Effector memory CD8-positive, alpha-beta T cell (primary cell): ENCODE results near the gene SKIC8.
"Not testable (repeated sequence)": the region's sequence is repeated elsewhere in the genome, so short reads cannot be mapped to it uniquely, and the experiment has no call there.

Experiments used
- ATAC-seq: fragments of 150-1000 bp; cut with Tn5 transposase; replicated peaks from 2 replicates; pipeline ENCODE4 v1.10.0; 2021; ENCODE audit warnings: mild to moderate bottlenecking, moderate library complexity
- DNase-seq, 3 experiments: peaks; one replicate each; pipeline ENCODE4 v3.0.0; 2021
- H3K27ac Mint-ChIP-seq, 2 donors: one replicate each; pipeline ENCODE4 v1.8.0; 2022; ENCODE audit warnings: mild to moderate bottlenecking in 2 of 2, mixed read lengths in 2 of 2, moderate library complexity in 2 of 2
- H3K27me3 Mint-ChIP-seq, 2 donors: one replicate each; pipeline ENCODE4 v1.8.0; 2022; ENCODE audit warnings: mixed read lengths in 2 of 2
- H3K36me3 Mint-ChIP-seq: one replicate; pipeline ENCODE4 v1.8.0; 2022; ENCODE audit warnings: mild to moderate bottlenecking, moderate library complexity, mixed read lengths; ENCODE audit not compliant: insufficient read depth
- H3K4me1 Mint-ChIP-seq, 2 donors: one replicate each; pipeline ENCODE4 v1.8.0; 2022; ENCODE audit warnings: low read depth in 2 of 2, mixed read lengths in 2 of 2
- H3K4me3 Mint-ChIP-seq, 2 donors: one replicate each; pipeline ENCODE4 v1.8.0; 2022; ENCODE audit warnings: mild to moderate bottlenecking in 2 of 2, mixed read lengths in 2 of 2, moderate library complexity in 2 of 2
- H3K9me3 Mint-ChIP-seq, 2 donors: one replicate each; pipeline ENCODE4 v1.8.0; 2022; ENCODE audit warnings: mixed read lengths in 2 of 2

Gene SKIC8

GRCh38 chr15:78245976-78246620 is 53.3 kb downstream of the SKIC8 start:
- not testable (repeated sequence) for DNase-seq, H3K27ac Mint-ChIP-seq, H3K4me1 Mint-ChIP-seq, H3K36me3 Mint-ChIP-seq, H3K9me3 Mint-ChIP-seq, H3K4me3 Mint-ChIP-seq, H3K27me3 Mint-ChIP-seq, ATAC-seq

GRCh38 chr15:78245392-78245791 is 54.0 kb downstream of the SKIC8 start:
- not testable (repeated sequence) for ATAC-seq, H3K9me3 Mint-ChIP-seq, H3K36me3 Mint-ChIP-seq, H3K4me1 Mint-ChIP-seq, H3K27me3 Mint-ChIP-seq, DNase-seq, H3K27ac Mint-ChIP-seq, H3K4me3 Mint-ChIP-seq

GRCh38 chr15:78244893-78245292 is 54.5 kb downstream of the SKIC8 start:
- Mint-ChIP-seq H3K36me3 (no peaks in the 10 kb centered on the region), H3K4me1 (peaks cover 0 to 3% of the 10 kb centered on the region in 2 donors), H3K9me3 (no peaks in the 10 kb centered on the region), H3K27me3 (no peaks in the 10 kb centered on the region), H3K27ac (no peak overlapping the region), H3K4me3 (no peak overlapping the region)
- DNase-seq (no peak), ATAC-seq (no peak)

GRCh38 chr15:78244101-78244500 is 55.3 kb downstream of the SKIC8 start:
- no peak for DNase-seq
- Mint-ChIP-seq H3K9me3 (no peaks in the 10 kb centered on the region), H3K27me3 (no peaks in the 10 kb centered on the region), H3K36me3 (no peaks in the 10 kb centered on the region), H3K4me3 (no peak overlapping the region), H3K27ac (no peak overlapping the region), H3K4me1 (peaks cover 0 to 3% of the 10 kb centered on the region in 2 donors)
- no peak for ATAC-seq

GRCh38 chr15:78243491-78243941 is 55.9 kb downstream of the SKIC8 start:
- no peak for DNase-seq
- H3K27me3 Mint-ChIP-seq: no peaks in the 10 kb centered on the region
- no peak overlapping the region for H3K27ac Mint-ChIP-seq
- no peak overlapping the region for H3K4me3 Mint-ChIP-seq
- ATAC-seq: no peak
- peaks cover 0 to 3% of the 10 kb centered on the region in 2 donors for H3K4me1 Mint-ChIP-seq
- no peaks in the 10 kb centered on the region for H3K36me3 Mint-ChIP-seq
- no peaks in the 10 kb centered on the region for H3K9me3 Mint-ChIP-seq

- Mint-ChIP-seq H3K36me3 (no peaks in the 10 kb centered on the region), H3K27ac (no peak overlapping the region), H3K27me3 (no peaks in the 10 kb centered on the region), H3K4me1 (peaks cover 0 to 3% of the 10 kb centered on the region in 2 donors), H3K4me3 (no peak overlapping the region), H3K9me3 (no peaks in the 10 kb centered on the region)
- ATAC-seq (no peak), DNase-seq (no peak)
These were observed 56.4 kb downstream of the SKIC8 start for GRCh38 chr15:78243058-78243457.

GRCh38 chr15:78242128-78242527 is 57.3 kb downstream of the SKIC8 start:
- peak in 1 of 3 experiments; percentile 15 for DNase-seq

GRCh38 chr15:78241017-78241416 is 58.4 kb downstream of the SKIC8 start:
- H3K9me3 Mint-ChIP-seq: no peaks in the 10 kb centered on the region
- no peak overlapping the region for H3K27ac Mint-ChIP-seq

More at GRCh38 chr15:78242128-78242527, 57.3 kb downstream of the SKIC8 start:
- Mint-ChIP-seq H3K36me3 (no peaks in the 10 kb centered on the region), H3K27me3 (no peaks in the 10 kb centered on the region), H3K4me3 (no peak overlapping the region), H3K27ac (no peak overlapping the region), H3K9me3 (no peaks in the 10 kb centered on the region), H3K4me1 (peaks cover 0 to 3% of the 10 kb centered on the region in 2 donors)
- no peak for ATAC-seq

GRCh38 chr15:78239811-78240210 is 59.6 kb downstream of the SKIC8 start:
- Mint-ChIP-seq H3K27me3 (peaks cover 2 to 20% of the 10 kb centered on the region in 2 donors), H3K4me1 (peaks cover 0 to 3% of the 10 kb centered on the region in 2 donors), H3K27ac (no peak overlapping the region), H3K36me3 (no peaks in the 10 kb centered on the region), H3K4me3 (no peak overlapping the region), H3K9me3 (no peaks in the 10 kb centered on the region)
- DNase-seq (no peak), ATAC-seq (no peak)

More at GRCh38 chr15:78241017-78241416, 58.4 kb downstream of the SKIC8 start:
- H3K4me1 Mint-ChIP-seq: peaks cover 0 to 3% of the 10 kb centered on the region in 2 donors
- DNase-seq (peak; percentile 76 to 82 (median 78)), ATAC-seq (peak; percentile 99)
- H3K36me3 Mint-ChIP-seq: no peaks in the 10 kb centered on the region
- H3K4me3 Mint-ChIP-seq: no peak overlapping the region
- peaks cover 0 to 8% of the 10 kb centered on the region in 2 donors for H3K27me3 Mint-ChIP-seq

GRCh38 chr15:78237146-78237545 is 62.3 kb downstream of the SKIC8 start:
- Mint-ChIP-seq H3K4me1 (peaks cover 0 to 3% of the 10 kb centered on the region in 2 donors), H3K9me3 (no peaks in the 10 kb centered on the region), H3K27me3 (peaks cover 14 to 38% of the 10 kb centered on the region in 2 donors), H3K4me3 (no peak overlapping the region), H3K27ac (no peak overlapping the region), H3K36me3 (no peaks in the 10 kb centered on the region)
- ATAC-seq: no peak
- DNase-seq: no peak

GRCh38 chr15:78236491-78236890 is 62.9 kb downstream of the SKIC8 start:
- no peaks in the 10 kb centered on the region for H3K9me3 Mint-ChIP-seq
- peaks cover 0 to 3% of the 10 kb centered on the region in 2 donors for H3K4me1 Mint-ChIP-seq
- H3K27me3 Mint-ChIP-seq: peaks cover 14 to 38% of the 10 kb centered on the region in 2 donors
- H3K36me3 Mint-ChIP-seq: no peaks in the 10 kb centered on the region
- ATAC-seq (no peak), DNase-seq (no peak)
- H3K27ac Mint-ChIP-seq: no peak overlapping the region
- H3K4me3 Mint-ChIP-seq: no peak overlapping the region

- ATAC-seq: no peak
- DNase-seq: no peak
- Mint-ChIP-seq H3K27me3 (peaks cover 14 to 38% of the 10 kb centered on the region in 2 donors), H3K27ac (no peak within 1 kb of the TSS), H3K9me3 (no peaks in the 10 kb centered on the region), H3K4me3 (no peak within 1 kb of the TSS), H3K36me3 (no peaks in the 10 kb centered on the region), H3K4me1 (no peaks in the 10 kb centered on the region)
These were observed 64.8 kb downstream of the SKIC8 start, which contains the start of gene ACSBG1 for GRCh38 chr15:78234515-78235040. Gene ACSBG1, minus strand, starts transcription at chr15:78234565. Its CDS starts 64 bp downstream, at chr15:78234501.

GRCh38 chr15:78233496-78233895 is 65.9 kb downstream of the SKIC8 start:
- no peaks in the 10 kb centered on the region for H3K4me1 Mint-ChIP-seq
- H3K4me3 Mint-ChIP-seq: no peak overlapping the region
- H3K36me3 Mint-ChIP-seq: no peaks in the 10 kb centered on the region
- DNase-seq (no peak), ATAC-seq (no peak)
- H3K27me3 Mint-ChIP-seq: peaks cover 14 to 38% of the 10 kb centered on the region in 2 donors
- H3K9me3 Mint-ChIP-seq: no peaks in the 10 kb centered on the region
- H3K27ac Mint-ChIP-seq: no peak overlapping the region
